Measurements from ENCODE around the gene CNN2. TPM values are rescaled to one million over a fixed set of nuclear protein-coding genes. Genes with fewer than 3 reads are reported as not detected.

CNN2 gene
- total RNA-seq, 1 donor from 2014 or later, result 117 TPM

DNA sequence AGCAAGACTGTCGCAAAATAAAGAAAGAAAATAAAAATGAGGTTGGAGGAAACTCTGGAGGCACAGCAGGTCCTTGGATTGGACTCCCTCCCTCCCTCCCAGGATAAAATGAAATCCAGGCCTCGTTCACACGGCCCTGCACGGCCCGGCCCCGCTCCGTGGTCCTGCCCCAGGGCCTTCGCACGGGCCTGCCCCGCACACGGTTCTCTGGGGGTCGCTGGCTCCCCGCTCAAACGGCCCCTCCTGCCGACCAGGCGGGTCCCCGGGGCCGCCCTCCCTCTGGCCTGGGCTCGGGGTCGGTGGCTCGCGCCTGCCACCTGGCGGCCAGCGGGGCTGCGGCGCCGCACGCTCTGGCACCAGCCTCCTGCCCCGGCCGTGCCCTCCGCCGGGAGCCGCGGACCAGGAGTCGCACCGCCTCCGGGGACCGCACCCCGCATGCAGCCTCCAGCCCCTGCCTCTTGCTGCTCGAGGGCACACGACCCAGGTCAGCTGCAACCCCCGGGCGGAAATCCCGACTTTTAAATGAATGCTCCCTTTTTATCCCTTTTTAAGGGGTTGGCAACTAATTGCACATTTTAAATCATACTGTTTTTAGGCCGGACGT lies 43.7 kb upstream of the CNN2 start:
- Mint-ChIP-seq H3K4me3 (ENCODE audit: unreplicated experiment) (no peak overlapping the region), H3K27me3 (ENCODE audit: unreplicated experiment) (peaks cover 11% of the 10 kb centered on the region), H3K4me1 (ENCODE audit: low read depth, unreplicated experiment) (peaks cover 7% of the 10 kb centered on the region), H3K9me3 (ENCODE audit: unreplicated experiment) (peaks cover 14% of the 10 kb centered on the region), H3K27ac (ENCODE audit: unreplicated experiment) (no peak overlapping the region), H3K36me3 (ENCODE audit: unreplicated experiment) (no peaks in the 10 kb centered on the region)
- peak; percentile 86 for DNase-seq
- TF ChIP-seq, protein P1, sequence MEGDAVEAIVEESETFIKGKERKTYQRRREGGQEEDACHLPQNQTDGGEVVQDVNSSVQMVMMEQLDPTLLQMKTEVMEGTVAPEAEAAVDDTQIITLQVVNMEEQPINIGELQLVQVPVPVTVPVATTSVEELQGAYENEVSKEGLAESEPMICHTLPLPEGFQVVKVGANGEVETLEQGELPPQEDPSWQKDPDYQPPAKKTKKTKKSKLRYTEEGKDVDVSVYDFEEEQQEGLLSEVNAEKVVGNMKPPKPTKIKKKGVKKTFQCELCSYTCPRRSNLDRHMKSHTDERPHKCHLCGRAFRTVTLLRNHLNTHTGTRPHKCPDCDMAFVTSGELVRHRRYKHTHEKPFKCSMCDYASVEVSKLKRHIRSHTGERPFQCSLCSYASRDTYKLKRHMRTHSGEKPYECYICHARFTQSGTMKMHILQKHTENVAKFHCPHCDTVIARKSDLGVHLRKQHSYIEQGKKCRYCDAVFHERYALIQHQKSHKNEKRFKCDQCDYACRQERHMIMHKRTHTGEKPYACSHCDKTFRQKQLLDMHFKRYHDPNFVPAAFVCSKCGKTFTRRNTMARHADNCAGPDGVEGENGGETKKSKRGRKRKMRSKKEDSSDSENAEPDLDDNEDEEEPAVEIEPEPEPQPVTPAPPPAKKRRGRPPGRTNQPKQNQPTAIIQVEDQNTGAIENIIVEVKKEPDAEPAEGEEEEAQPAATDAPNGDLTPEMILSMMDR (IDR thresholded peaks at IDR 0.05; ENCODE audit: partially characterized antibody, unreplicated experiment), result peak; percentile 94

DNA sequence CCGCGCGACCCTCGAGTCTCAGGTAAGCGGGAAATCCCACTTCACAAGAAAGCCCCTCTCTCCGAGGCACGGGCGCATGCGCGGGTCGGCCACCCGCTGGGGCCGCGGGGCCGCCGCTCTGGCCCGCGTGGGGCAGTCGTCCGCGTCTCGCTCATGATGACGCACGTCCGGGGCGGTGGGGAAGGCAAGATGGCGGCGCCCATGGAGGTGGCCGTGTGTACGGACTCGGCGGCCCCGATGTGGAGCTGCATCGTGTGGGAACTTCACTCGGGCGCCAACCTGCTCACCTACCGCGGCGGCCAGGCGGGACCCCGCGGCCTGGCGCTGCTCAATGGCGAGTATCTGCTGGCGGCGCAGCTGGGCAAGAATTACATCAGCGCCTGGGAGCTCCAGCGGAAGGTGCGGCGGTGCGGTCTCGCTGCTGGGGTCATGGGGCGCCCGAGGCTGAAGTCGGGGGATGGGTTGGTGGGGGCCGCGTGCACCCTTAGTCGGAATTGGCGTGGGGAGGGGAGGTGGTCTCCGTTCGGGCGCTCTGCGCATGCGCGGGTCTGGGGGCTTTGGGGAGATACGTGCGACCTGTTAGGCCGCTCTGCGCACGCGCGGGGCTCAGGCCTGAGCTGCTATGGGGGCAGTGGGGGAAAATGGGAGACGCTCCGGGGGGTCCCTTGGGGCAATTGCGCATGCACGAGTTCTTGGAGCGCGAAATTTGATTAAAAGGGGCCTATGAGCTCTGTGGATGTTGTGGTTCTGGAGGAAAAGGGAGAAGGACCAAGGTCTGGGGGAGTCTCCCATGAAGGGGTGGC lies 42.0 kb upstream of the CNN2 start, which contains the start of gene WDR18:
TSS of gene WDR18 (plus strand) at position 181 of the 803 bp plus-strand sequence. CDS start at position 190, 9 bp downstream.
- Mint-ChIP-seq H3K36me3 (ENCODE audit: unreplicated experiment) (no peaks in the 10 kb centered on the region), H3K27me3 (ENCODE audit: unreplicated experiment) (peaks cover 15% of the 10 kb centered on the region), H3K27ac (ENCODE audit: unreplicated experiment) (peak within 1 kb of the TSS; percentile 90), H3K9me3 (ENCODE audit: unreplicated experiment) (peaks cover 16% of the 10 kb centered on the region), H3K4me1 (ENCODE audit: low read depth, unreplicated experiment) (peaks cover 7% of the 10 kb centered on the region), H3K4me3 (ENCODE audit: unreplicated experiment) (peak within 1 kb of the TSS; percentile 85)
- peak; percentile 94 for DNase-seq
- TF ChIP-seq, protein P1 (IDR thresholded peaks at IDR 0.05; ENCODE audit: partially characterized antibody, unreplicated experiment), result no peak

DNA sequence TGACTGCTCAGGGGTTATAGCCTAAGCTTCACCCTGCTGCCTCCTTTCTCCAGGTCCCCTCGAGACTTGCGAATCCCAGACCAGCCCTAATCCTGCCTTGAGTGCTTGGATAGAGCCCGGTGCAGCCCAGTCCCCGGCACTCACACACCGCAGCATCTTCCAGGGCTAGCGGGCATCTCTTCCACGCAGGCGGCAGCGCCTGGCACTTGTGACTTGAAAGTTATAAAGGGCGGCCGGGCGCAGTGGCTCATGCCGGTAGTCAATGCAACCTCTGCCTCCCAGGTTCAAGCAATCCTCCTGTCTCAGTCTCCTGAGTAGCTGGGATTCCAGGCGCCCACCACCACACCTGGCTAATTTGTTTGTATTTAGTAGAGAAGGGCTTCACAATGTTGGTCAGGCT lies 40.3 kb upstream of the CNN2 start:
- Mint-ChIP-seq H3K27ac (ENCODE audit: unreplicated experiment) (no peak overlapping the region), H3K36me3 (ENCODE audit: unreplicated experiment) (no peaks in the 10 kb centered on the region), H3K4me3 (ENCODE audit: unreplicated experiment) (no peak overlapping the region), H3K4me1 (ENCODE audit: low read depth, unreplicated experiment) (peaks cover 4% of the 10 kb centered on the region), H3K9me3 (ENCODE audit: unreplicated experiment) (peaks cover 10% of the 10 kb centered on the region), H3K27me3 (ENCODE audit: unreplicated experiment) (peaks cover 11% of the 10 kb centered on the region)
- DNase-seq, result no peak
- TF ChIP-seq, protein P1 (IDR thresholded peaks at IDR 0.05; ENCODE audit: partially characterized antibody, unreplicated experiment), result no peak

DNA sequence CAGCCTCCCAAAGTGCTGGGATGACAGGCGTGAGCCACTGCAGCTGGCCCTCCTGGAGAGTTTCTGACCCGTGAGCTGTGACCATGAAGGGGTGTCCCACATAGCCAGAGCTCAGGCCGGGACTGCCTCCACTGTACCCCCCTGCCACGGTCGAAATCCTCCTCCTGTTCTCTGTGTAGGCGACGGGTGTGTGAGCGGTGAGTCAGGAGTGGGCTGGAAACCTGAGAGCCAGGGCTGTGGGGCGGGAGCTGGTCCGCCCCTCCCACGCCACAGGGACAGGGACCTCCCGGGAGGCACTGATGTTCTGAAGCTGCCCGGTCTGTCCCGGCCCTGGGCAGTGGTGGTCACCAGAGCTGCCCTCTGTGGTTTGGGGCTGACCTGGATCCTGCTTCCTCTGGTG lies 38.3 kb upstream of the CNN2 start:
- DNase-seq, result peak; percentile 15
- Mint-ChIP-seq H3K36me3 (ENCODE audit: unreplicated experiment) (no peaks in the 10 kb centered on the region), H3K27ac (ENCODE audit: unreplicated experiment) (no peak overlapping the region), H3K27me3 (ENCODE audit: unreplicated experiment) (peaks cover 10% of the 10 kb centered on the region), H3K4me3 (ENCODE audit: unreplicated experiment) (no peak overlapping the region), H3K4me1 (ENCODE audit: low read depth, unreplicated experiment) (peaks cover 4% of the 10 kb centered on the region), H3K9me3 (ENCODE audit: unreplicated experiment) (peaks cover 6% of the 10 kb centered on the region)
- TF ChIP-seq, protein P1 (IDR thresholded peaks at IDR 0.05; ENCODE audit: partially characterized antibody, unreplicated experiment), result no peak

DNA sequence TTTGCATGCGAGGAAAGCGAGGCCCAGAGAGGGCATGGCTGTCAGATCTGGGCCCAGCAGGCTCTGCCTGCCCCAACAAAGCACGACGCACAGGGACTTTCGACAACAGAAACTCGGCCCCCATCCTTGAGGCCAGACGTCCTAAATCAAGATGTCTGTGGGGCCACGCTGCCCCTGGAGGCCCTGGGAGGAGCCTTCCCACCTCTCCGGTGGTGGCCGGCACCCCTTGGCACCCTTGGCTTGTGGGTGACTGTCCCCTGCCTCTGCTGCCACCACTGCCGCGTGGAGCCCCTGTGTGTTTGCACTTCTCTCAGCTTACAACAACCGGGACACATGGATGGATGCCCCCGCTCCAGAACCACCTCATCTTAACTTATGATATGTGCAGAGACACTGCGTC lies 37.9 kb upstream of the CNN2 start:
- no peak for DNase-seq
- peaks cover 4% of the 10 kb centered on the region for H3K4me1 Mint-ChIP-seq (ENCODE audit: low read depth, unreplicated experiment)
- no peak overlapping the region for H3K27ac Mint-ChIP-seq (ENCODE audit: unreplicated experiment)
- H3K9me3 Mint-ChIP-seq (ENCODE audit: unreplicated experiment), result peaks cover 6% of the 10 kb centered on the region
- no peak overlapping the region for H3K4me3 Mint-ChIP-seq (ENCODE audit: unreplicated experiment)
- H3K27me3 Mint-ChIP-seq (ENCODE audit: unreplicated experiment), result peaks cover 10% of the 10 kb centered on the region
- no peaks in the 10 kb centered on the region for H3K36me3 Mint-ChIP-seq (ENCODE audit: unreplicated experiment)
- TF ChIP-seq, protein P1 (IDR thresholded peaks at IDR 0.05; ENCODE audit: partially characterized antibody, unreplicated experiment), result no peak
